ENCODE results near the gene MEIS1.
"Not testable (repeated sequence)": the region's sequence is repeated elsewhere in the genome, so short reads cannot be mapped to it uniquely, and the experiment has no call there.

MEIS1 gene

GRCh38 chr2:66434679-66435548, at the start of gene MEIS1:
TSS of gene MEIS1 (plus strand) at chr2:66435125. CDS start at chr2:66435857, 732 bp downstream.
- no peak for DNase-seq (ENCODE audit: low read depth in 3 of 3)

DNA sequence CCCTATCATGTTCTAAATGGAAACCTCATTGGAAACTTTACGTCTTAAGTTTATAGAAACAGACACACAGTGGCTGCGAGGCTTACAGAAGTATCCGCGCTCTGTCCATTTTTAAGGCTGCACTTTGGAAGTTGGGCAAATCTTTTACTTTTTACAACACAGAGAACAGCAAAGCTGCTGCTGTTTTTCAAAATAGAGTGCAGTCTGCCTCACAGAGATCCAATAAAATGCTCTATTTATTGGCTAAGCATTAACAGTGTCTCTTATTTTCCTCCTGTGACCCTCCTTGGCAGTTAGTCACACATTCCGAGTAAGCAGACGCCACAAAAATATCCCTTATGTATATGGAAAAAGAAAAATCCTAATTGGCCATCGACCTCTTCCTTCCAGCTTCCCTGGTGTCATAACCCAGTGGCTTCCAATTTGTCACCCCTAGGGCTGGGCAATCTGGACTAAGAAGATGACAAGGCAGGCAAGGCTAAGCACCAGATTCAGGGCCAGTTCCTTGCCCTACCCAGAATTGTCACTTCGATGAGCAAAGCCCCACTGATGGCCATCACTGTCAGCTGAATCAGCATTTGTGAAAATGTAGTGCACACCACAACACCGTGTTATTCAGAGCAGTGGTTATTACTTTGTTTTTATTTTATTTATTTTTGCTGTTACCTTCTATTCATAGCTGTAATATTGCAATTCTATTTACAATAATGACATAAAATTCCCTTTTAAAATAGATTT, 47.7 kb upstream of the MEIS1 start:
- DNase-seq (ENCODE audit: low read depth in 3 of 3): no peak

DNA sequence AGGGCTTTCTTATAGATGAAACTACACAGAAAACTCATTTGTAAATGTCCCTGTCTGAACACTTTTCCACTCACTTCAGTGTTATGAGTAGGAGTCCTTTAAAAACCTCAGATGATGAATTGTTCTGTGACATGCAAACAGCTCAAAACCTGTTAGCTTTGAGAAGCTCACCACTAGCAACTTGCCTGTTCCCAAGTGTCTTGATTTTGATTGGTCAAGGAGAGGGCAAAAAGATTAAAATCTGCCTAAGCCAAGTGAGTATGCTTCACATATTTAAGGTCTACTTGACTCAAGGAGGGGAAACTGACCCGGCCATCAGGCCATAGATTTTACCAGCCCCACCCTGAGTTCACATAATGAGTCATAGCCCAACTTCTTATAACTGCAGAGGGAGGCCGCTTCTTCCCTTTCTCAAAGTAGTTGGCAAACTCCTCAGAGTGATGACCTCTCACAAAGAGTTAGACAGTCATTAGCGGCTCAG, 45.2 kb upstream of the MEIS1 start:
- DNase-seq (ENCODE audit: low read depth in 3 of 3): no peak

DNA sequence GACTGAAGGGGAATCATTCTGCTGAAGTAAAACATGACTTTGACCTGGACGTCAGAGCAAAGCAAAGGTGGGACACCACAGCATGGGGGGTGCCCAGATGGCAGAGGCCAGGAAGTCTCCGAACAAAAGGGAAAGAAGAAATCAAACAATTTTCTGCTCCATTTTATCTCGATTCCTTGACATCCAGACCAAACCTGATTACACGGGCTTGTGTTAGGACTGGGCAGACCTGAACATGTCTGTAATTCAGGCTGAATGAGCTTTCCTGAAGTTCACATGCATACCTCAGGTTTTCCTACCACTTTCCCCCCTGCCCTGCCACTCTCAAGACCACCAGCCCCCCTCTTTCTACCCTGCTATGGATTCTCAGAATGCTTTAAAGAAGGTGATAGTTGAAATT, 44.8 kb upstream of the MEIS1 start:
- DNase-seq (ENCODE audit: low read depth in 3 of 3): no peak

- DNase-seq (ENCODE audit: low read depth in 3 of 3): no peak
These were observed 44.1 kb upstream of the MEIS1 start for GRCh38 chr2:66390811-66391210.

GRCh38 chr2:66391240-66391639, 43.7 kb upstream of the MEIS1 start:
- not testable (repeated sequence) for DNase-seq (ENCODE audit: low read depth in 3 of 3)

DNA sequence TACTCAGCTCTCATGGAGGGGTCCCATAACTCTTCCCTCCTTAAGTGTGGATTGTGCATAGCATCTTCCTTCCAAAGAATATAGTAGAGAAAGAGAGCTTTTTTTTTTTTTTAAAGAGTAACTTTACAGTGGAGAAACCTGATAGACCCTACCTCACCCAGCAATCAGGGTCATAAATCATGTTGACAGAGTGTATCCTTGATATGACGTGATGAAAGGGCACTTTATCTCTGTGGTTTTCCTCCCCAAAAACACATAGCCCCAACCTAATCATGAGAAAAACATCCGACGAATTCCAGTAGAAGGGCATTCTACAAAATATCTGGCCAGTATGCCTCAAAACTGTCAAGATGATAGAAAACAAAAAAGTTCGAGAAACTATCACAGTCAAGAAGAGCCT, 29.5 kb upstream of the MEIS1 start:
- DNase-seq (ENCODE audit: low read depth in 3 of 3): no peak

DNA sequence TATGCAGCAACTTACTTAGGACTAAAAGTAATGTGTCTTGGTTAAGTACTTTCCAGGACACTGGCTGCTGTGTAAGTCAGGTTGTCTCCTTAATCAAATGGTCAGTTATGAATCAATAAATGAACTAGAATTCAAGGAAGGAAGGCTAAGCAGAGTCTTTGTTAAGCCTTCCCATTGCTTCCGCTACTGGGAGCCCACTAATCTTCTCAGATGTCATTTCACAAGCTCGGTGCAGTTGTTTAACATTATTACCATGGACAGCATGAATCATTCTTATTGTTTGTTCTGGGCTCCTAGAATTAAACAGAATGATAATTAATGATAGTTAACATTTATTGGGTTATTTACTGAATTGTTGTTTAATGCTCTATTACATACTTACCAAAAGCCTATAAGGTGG, 26.0 kb upstream of the MEIS1 start:
- no peak for DNase-seq (ENCODE audit: low read depth in 3 of 3)

DNA sequence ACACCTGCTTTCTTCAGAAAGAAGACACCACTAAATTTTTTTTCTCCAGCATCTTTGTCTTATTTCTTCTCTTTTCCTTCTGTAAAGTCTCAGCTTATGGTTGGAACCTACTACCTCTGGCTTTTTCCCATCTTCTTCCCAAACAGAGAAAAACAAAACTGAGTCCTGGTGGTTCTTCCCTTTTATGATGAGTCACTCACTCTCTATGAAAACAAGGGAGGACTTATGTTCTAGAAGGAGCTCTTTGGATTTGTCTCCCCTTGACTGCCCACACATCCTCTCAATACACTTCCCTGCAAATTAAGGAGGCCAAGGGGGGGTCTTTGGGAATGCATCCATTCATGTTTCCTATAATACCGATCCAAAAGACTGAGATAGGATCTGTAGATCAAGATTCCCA, 22.1 kb upstream of the MEIS1 start:
- no peak for DNase-seq (ENCODE audit: low read depth in 3 of 3)

GRCh38 chr2:66414896-66415295, 20.0 kb upstream of the MEIS1 start:
- DNase-seq (ENCODE audit: low read depth in 3 of 3): no peak

- DNase-seq (ENCODE audit: low read depth in 3 of 3): no peak
These were observed 16.5 kb upstream of the MEIS1 start for GRCh38 chr2:66418381-66418780.

DNA sequence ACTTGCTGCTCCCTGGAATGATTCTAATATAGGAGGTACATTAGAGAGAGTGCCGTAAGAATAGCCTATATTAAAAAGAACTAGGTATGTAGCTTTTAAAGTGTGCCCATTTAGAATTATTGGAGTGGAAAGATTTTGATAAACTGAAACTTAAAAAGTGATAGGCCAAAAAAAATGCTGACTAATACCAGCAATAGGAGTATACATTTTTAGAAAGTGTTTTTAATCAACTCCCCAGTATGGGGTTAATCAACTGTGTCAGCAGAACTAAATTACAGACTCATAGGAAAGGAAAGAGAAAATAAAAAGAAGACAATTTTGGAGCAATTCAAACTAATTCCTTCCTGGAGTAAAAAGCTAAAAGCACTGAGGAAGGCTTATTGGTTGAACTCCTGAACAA, 13.3 kb upstream of the MEIS1 start:
- no peak for DNase-seq (ENCODE audit: low read depth in 3 of 3)

DNA sequence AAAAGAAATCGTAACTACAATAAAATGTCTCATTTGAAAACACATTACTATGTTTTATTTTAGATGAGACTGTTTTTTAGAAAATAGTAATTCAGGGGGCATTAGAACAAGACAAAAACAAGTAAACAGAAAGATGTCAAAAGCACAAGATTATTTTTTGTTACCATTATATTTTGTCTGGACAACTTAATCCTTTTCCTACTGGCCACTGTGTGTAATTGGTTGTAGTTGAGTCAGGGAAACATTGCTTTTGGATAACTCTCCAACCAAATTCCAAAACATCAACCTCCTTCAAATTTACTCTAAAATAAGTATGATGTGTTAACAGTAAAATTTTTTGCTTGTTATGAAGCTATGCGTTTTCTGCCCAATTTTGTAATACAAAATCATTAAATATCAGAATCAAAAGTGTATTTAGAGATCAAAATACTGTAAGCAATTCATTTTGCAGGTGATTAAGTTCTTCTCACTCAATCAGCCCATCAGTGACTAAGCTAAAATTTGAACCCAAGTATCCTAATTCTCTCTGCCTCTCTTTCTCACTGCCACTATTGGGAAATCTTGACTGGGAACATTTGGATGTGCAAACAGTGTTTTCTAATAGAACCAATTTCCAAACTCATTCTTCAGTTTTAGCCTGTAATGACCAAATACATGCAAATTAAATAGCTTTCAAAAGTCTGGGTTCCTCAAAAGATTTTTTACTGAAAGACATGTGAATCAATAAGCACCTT, 11.4 kb upstream of the MEIS1 start:
- no peak for DNase-seq (ENCODE audit: low read depth in 3 of 3)

DNA sequence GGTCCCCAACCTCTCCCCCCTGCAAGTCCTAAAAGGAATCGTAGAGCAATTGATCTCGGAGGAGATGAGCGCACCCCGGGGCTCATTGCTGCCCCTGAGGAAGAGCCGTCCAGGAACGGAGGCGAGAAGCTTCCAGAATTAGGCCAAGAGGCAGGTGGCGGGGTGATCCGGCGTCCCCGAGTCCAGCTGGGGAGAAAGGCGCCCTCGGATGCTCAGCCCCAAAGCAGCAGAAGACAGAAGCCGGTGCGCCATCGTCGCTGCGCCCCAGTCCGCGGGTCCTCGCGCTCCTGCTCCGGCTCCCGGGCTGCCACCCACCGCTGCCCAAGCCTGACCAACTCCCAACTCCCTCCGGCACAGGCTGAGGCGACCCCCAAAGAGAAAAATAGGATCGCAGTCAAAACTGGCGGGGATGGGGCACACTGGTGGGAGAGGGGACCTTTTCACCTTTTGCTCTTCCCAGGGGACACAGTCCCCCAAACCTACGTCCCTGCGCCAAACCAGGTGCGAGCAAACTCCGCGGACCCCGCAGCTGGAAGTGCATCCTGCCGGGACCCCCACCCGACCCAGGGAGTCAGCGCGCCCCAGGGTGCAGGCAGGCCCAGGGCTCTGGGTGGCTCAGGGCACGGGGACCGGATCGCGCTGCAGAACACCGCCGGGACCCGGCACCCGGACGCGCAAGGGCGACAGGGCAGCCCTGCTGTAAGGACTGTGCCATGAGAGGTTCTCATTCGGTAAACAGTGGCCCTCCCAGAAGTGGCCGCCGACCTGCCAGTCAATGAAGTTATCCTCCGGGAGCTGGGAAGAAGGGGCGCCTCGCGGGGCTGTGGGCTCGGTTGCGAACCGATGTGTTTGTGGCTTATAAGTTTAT, 8.4 kb upstream of the MEIS1 start:
- DNase-seq (ENCODE audit: low read depth in 3 of 3): no peak

GRCh38 chr2:66427300-66427699, 7.6 kb upstream of the MEIS1 start:
- no peak for DNase-seq (ENCODE audit: low read depth in 3 of 3)

GRCh38 chr2:66428986-66429612, 5.8 kb upstream of the MEIS1 start:
- no peak for DNase-seq (ENCODE audit: low read depth in 3 of 3)

- no peak for DNase-seq (ENCODE audit: low read depth in 3 of 3)
These were observed 5.0 kb upstream of the MEIS1 start for GRCh38 chr2:66429693-66430504.

DNA sequence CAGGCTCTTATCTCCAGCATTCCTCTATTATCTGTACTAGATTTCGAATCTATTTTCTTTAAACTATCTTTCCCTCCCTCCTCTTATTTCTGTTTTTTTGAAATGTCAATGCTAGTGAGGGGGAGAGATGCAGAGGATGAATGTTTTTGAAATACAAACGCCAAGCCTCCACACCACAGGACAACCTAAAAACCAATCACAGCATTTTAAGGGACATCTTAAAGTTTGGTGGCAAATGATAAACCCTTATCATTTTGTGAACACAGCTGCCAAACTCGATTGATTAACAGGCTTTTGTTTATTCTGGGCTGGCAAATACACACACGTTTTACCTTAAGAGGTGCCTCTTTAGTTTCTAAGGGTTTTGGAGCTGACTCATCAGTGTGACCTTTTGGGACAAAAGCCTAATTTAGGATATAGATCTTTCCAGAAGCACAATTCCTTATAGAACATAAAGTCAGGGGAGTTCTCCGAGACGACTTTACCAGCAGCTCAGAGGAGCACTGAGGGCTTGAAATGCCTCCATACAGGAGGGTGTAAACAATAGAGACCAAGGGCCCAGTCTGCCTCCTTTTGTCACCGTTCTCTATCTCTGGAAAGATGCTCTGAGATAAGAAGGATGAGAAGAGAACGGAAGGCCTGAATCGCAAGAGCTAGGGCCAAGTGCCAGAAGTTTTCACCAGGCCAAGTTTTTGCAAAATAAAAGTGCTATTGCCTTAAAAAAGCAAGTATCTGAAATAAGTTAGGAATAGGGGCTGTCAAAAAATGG, 4.2 kb upstream of the MEIS1 start:
- DNase-seq (ENCODE audit: low read depth in 3 of 3): no peak

DNA sequence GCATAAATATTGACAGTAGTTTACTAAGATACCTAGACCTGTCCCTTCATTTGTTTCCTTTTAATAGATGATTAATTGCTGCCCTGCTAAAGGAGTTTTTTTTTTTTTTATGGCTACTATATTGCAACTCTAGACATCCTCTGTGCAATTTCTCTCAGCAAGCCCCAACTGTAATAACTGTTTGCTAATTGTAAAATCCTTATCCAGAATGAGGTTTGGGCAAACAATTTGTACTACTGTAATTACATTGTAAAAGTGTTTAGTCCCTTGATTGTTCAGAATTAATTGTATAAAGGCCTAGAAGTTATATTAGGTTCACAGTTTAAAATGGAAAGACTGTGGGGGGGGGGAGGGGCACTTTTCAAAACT, 3.7 kb upstream of the MEIS1 start:
- no peak for DNase-seq (ENCODE audit: low read depth in 3 of 3)
